ENCODE data around the gene WTAP.
"Not testable (repeated sequence)": the region's sequence is repeated elsewhere in the genome, so short reads cannot be mapped to it uniquely, and the experiment has no call there.

WTAP gene
- total RNA-seq = 193 to 250 reads per million in 2 donors

GRCh38 chr6:159726918-159727716, at the start of gene WTAP:
Gene WTAP, plus strand, starts transcription at chr6:159727506. Its CDS starts 8,760 bp downstream, at chr6:159736266.
- DNase-seq = peak; percentile 95

- no peak for DNase-seq
Observed at GRCh38 chr6:159677506-159678165, 49.7 kb upstream of the WTAP start.

GRCh38 chr6:159678574-159678973, 48.7 kb upstream of the WTAP start:
- DNase-seq = no peak

GRCh38 chr6:159679091-159680077, 47.9 kb upstream of the WTAP start:
- DNase-seq = no peak

- DNase-seq = no peak
Observed at GRCh38 chr6:159680104-159680503, 47.2 kb upstream of the WTAP start.

- DNase-seq = no peak
Observed at GRCh38 chr6:159681191-159681880, 46.0 kb upstream of the WTAP start.

GRCh38 chr6:159682295-159682694, 45.0 kb upstream of the WTAP start:
- DNase-seq = no peak

- no peak for DNase-seq
Observed at GRCh38 chr6:159682810-159683209, 44.5 kb upstream of the WTAP start.

GRCh38 chr6:159684013-159684304, 43.3 kb upstream of the WTAP start:
- DNase-seq = no peak

GRCh38 chr6:159686040-159686439, 41.3 kb upstream of the WTAP start:
- DNase-seq = no peak

- DNase-seq = no peak
Observed at GRCh38 chr6:159686703-159687102, 40.6 kb upstream of the WTAP start.

- DNase-seq = no peak
Observed at GRCh38 chr6:159687341-159687740, 40.0 kb upstream of the WTAP start.

GRCh38 chr6:159688266-159688905, 38.9 kb upstream of the WTAP start:
- no peak for DNase-seq

- DNase-seq = no peak
Observed at GRCh38 chr6:159689001-159689400, 38.3 kb upstream of the WTAP start.

GRCh38 chr6:159690135-159690534, 37.2 kb upstream of the WTAP start:
- DNase-seq = not testable (repeated sequence)

- no peak for DNase-seq
Observed at GRCh38 chr6:159691133-159691962, 36.0 kb upstream of the WTAP start.

GRCh38 chr6:159691963-159692287, 35.4 kb upstream of the WTAP start:
- DNase-seq = no peak

- DNase-seq = peak; percentile 38
Observed at GRCh38 chr6:159692303-159693127, 34.8 kb upstream of the WTAP start.

- DNase-seq = peak; percentile 75
Observed at GRCh38 chr6:159693128-159693893, 34.0 kb upstream of the WTAP start, which contains the start of gene SOD2. Gene SOD2, minus strand, starts transcription at chr6:159693241. Its CDS starts 74 bp downstream, at chr6:159693167.
